ENCODE measurements around the gene TMEM130. TPM values are rescaled to one million over a fixed set of nuclear protein-coding genes. Genes with fewer than 3 reads are reported as not detected.

TMEM130 gene
- total and polyA plus RNA-seq, 9 of the 15 experiments (the other 6 are each of a cell fraction or from before 2014, with no cell fraction given), result 0.07 TPM; not detected in 8

GRCh38 chr7:98827258-98827657, 42.6 kb downstream of the TMEM130 start:
- BruUV-seq (replicated peaks), result no TSS peak
- Histone ChIP-seq H3K9ac (ENCODE audit: insufficient read depth in 1 of 2, low read depth in 2 of 2, low read length in 2 of 2) (no peak overlapping the region), H3K27ac (ENCODE audit: extremely low read depth, low read depth, low read length) (no peak overlapping the region), H4K20me1 (replicated peaks; ENCODE audit: control insufficient read depth, insufficient read depth, low read length) (0 out of 2 replicates have a peak, but pooled peaks cover 5% of the 10 kb centered on the region), H3K4me1 (replicated peaks in 1 of 2; ENCODE audit: control insufficient read depth in 2 of 2, insufficient read depth in 2 of 2, low read length in 2 of 2) (peaks cover 0 to 6% of the 10 kb centered on the region in 2 experiments; a peak in 1 of 5 replicates), H2AFZ (ENCODE audit: low read depth, low read length) (no peak overlapping the region), H3K9me1 (ENCODE audit: control insufficient read depth, insufficient read depth, low read length) (peaks cover 2% of the 10 kb centered on the region), H3K9me3 (replicated peaks; ENCODE audit: control insufficient read depth, insufficient read depth, low read depth, low read length) (no peaks in the 10 kb centered on the region), H3K27me3 (ENCODE audit: control insufficient read depth in 2 of 2, insufficient read depth in 2 of 2, low read length in 2 of 2) (peaks cover 14 to 40% of the 10 kb centered on the region in 2 experiments; a peak in 4 of 5 replicates), H3K36me3 (ENCODE audit: control insufficient read depth, insufficient read depth, low read length) (no peaks in the 10 kb centered on the region), H3K4me3 (no peak overlapping the region), H3K79me2 (ENCODE audit: control insufficient read depth, insufficient read depth, low read length) (no peaks in the 10 kb centered on the region), H3K4me2 (ENCODE audit: insufficient read depth, low read length) (no peak overlapping the region)
- TF ChIP-seq PTTG1 (tag; IDR thresholded peaks at IDR 0.05; ENCODE audit: low read depth), result no peak
- TF ChIP-seq ZNF75A (CRISPR knock-in tag; IDR thresholded peaks at IDR 0.05), result no peak
- TF ChIP-seq GTF3C2 (IDR thresholded peaks at IDR 0.05; ENCODE audit: borderline replicate concordance, extremely low read depth, insufficient read length), result no peak
- TF ChIP-seq DLX4 (CRISPR knock-in tag; IDR thresholded peaks at IDR 0.05), result no peak
- no peak for TF ChIP-seq ERF (CRISPR knock-in tag; IDR thresholded peaks at IDR 0.05)
- no peak for TF ChIP-seq ZNF780A (CRISPR knock-in tag; IDR thresholded peaks at IDR 0.05)
- no peak for TF ChIP-seq CREM (IDR thresholded peaks at IDR 0.05; ENCODE audit: low read depth)
- no peak for TF ChIP-seq ARID4B (CRISPR knock-in tag; IDR thresholded peaks at IDR 0.05)
- TF ChIP-seq HMG20A (CRISPR knock-in tag; conservative IDR thresholded peaks at IDR 0.05), result no peak
- TF ChIP-seq SUPT5H (IDR thresholded peaks at IDR 0.05), result no peak
- no peak for TF ChIP-seq RBM39 (optimal IDR thresholded peaks at IDR 0.05; ENCODE audit: low read depth, low read length)
- no peak for TF ChIP-seq MBD1 (CRISPR knock-in tag; IDR thresholded peaks at IDR 0.05)
- no peak for TF ChIP-seq KDM1A (IDR thresholded peaks at IDR 0.05)
- ChIA-PET POLR2A (interaction anchor here (1.2 kb wide), 1 partner anchor 13 kb away, joined by 6 read pairs; no protein-coding TSS in a partner anchor), CTCF (ENCODE audit: low intra/inter-chr PET ratio) (no interaction called here)
- ATAC-seq (no peak), FAIRE-seq (no peak), DNase-seq (ENCODE audit: extremely low read depth in 1 of 4, low spot score in 3 of 4) (no peak)
- intact Hi-C loops (cut with micrococcal nuclease) (no loop called here), in situ Hi-C loops (cut with MboI) (no loop called here)
- WGBS (ENCODE audit: insufficient coverage, low coverage, missing lambda C conversion rate), result 2% methylated on average over 3 of the region's 3 CpGs

Data from K562 (cell line).